NB4 (cell line): ENCODE results near the gene ADSS1.

Experiments used
- CTCF ChIP-seq: IDR thresholded peaks from one replicate; pipeline ENCODE4 v1.5.1; 2012; ENCODE audit warnings: low read depth, low read length
- MAX ChIP-seq: IDR thresholded peaks from 2 replicates; pipeline ENCODE4 v1.6.1; 2011; ENCODE audit warnings: low read depth, low read length
- POLR2A ChIP-seq: IDR thresholded peaks from 2 replicates; pipeline ENCODE4 v1.6.1; 2011; ENCODE audit warnings: mild to moderate bottlenecking; ENCODE audit not compliant: insufficient read length; ENCODE audit errors: extremely low read depth

- no peak for TF ChIP-seq CTCF
- no peak for TF ChIP-seq MAX
- TF ChIP-seq POLR2A: no peak
Observed at GRCh38 chr14:104738375-104739019, 14.5 kb downstream of the ADSS1 start.
